Endothelial cell of umbilical vein (primary cell): ENCODE results near the gene CCDC171. TPM values are rescaled to one million over a fixed set of nuclear protein-coding genes. Genes with fewer than 3 reads are reported as not detected.

ENCODE experiments used
- BruUV-seq: library from RNA; stranded (reverse); fragments of 400-500 nt; replicated peaks from 2 replicates; lab custom pipeline; 2021; lab: Mats Ljungman, UMichigan
- CTCF ChIA-PET: fragments of 300-600, 350-600 bp; sonication (Branson Sonifier 250); formaldehyde crosslinking; loops from one replicate; lab custom pipeline; 2021; ENCODE audit warnings: antibody characterized with exemption, inconsistent platforms; lab: Charles Lee
- POLR2A ChIA-PET: fragments of 300-600, 350-600 bp; sonication (Branson Sonifier 250); formaldehyde crosslinking; loops from one replicate; lab custom pipeline; 2021; ENCODE audit warnings: antibody characterized with exemption, inconsistent platforms; lab: Charles Lee
- DNase-seq: peaks from one replicate; pipeline ENCODE4 v3.0.0-alpha.2; 2011; ENCODE audit warnings: low read depth, low spot score
- FAIRE-seq: peaks from 2 replicates; lab custom pipeline; 2011; peaks lifted over from hg19 to GRCh38; lab: Jason Lieb, UNC
- H2AFZ ChIP-seq: 2 replicates; pipeline ENCODE4 v1.6.0; 2012; ENCODE audit warnings: low read depth, low read length, control low read depth, inconsistent platforms
- H3K27ac ChIP-seq: 2 replicates; pipeline ENCODE4 v1.5.1; 2011; ENCODE audit warnings: low read depth, mild to moderate bottlenecking, control low read depth, low read length, moderate library complexity; ENCODE audit not compliant: insufficient read depth
- H3K27me3 ChIP-seq, 2 experiments: 2 replicates each; pipeline versions ENCODE4 v1.6.0 to v1.6.1; 2011; ENCODE audit warnings: low read length in 2 of 2, mixed read lengths in 1 of 2; ENCODE audit not compliant: control insufficient read depth in 2 of 2, insufficient read depth in 2 of 2
- H3K36me3 ChIP-seq, 2 experiments: 2 replicates in 1 of 2; 3 replicates in 1 of 2; pipeline ENCODE4 v1.5.1; 2011; ENCODE audit warnings: low read length in 2 of 2, mild to moderate bottlenecking in 1 of 2, moderate library complexity in 1 of 2; ENCODE audit not compliant: control insufficient read depth in 2 of 2, insufficient read depth in 2 of 2; ENCODE audit errors: extremely low read depth in 1 of 2
- H3K4me1 ChIP-seq: 3 replicates; pipeline ENCODE4 v1.5.1; 2011; ENCODE audit warnings: mild to moderate bottlenecking, low read length; ENCODE audit not compliant: control insufficient read depth, insufficient read depth; ENCODE audit errors: extremely low read depth
- H3K4me2 ChIP-seq: 2 replicates; pipeline ENCODE4 v1.6.1; 2011; ENCODE audit warnings: low read length, control low read depth, mixed read lengths; ENCODE audit not compliant: insufficient read depth
- H3K4me3 ChIP-seq, 3 experiments: fragments of 200-600 bp in 1 of 3; sonication (generic), shearing (Covaris generic) in 1 of 3; replicated peaks in 1 of 3; 2 replicates each; pipeline ENCODE4 v1.5.1; 2011 to 2016; ENCODE audit warnings: control low read depth in 3 of 3, low read length in 3 of 3, mild to moderate bottlenecking in 2 of 3, inconsistent platforms in 1 of 3, low read depth in 1 of 3, moderate library complexity in 1 of 3; ENCODE audit not compliant: insufficient read depth in 1 of 3
- H3K79me2 ChIP-seq: 2 replicates; pipeline ENCODE4 v1.6.0; 2012; ENCODE audit warnings: low read length, inconsistent platforms; ENCODE audit not compliant: control insufficient read depth, insufficient read depth
- H3K9ac ChIP-seq: replicated peaks from 2 replicates; pipeline ENCODE3; 2011; ENCODE audit warnings: low read length, control low read depth; ENCODE audit not compliant: insufficient read depth; ENCODE audit errors: extremely low read depth
- H3K9me1 ChIP-seq: replicated peaks from 3 replicates; pipeline ENCODE4 v1.6.0; 2011; ENCODE audit warnings: mild to moderate bottlenecking, low read length; ENCODE audit not compliant: control insufficient read depth, insufficient read depth; ENCODE audit errors: extremely low read depth
- H3K9me3 ChIP-seq: replicated peaks from 2 replicates; pipeline ENCODE4 v1.5.1; 2012; ENCODE audit warnings: low read length, inconsistent platforms; ENCODE audit not compliant: control insufficient read depth, insufficient read depth
- H4K20me1 ChIP-seq: replicated peaks from 2 replicates; pipeline ENCODE3; 2011; ENCODE audit warnings: mild to moderate bottlenecking, low read length; ENCODE audit not compliant: control insufficient read depth, insufficient read depth; ENCODE audit errors: extremely low read depth
- EZH2 ChIP-seq: IDR thresholded peaks from 2 replicates; pipeline ENCODE4 v1.6.1; 2012; ENCODE audit warnings: borderline replicate concordance, low read depth, mild to moderate bottlenecking, moderate library complexity, low read length, inconsistent platforms; ENCODE audit not compliant: severe bottlenecking
- FOS ChIP-seq: IDR thresholded peaks from 2 replicates; pipeline ENCODE4 v1.6.1; 2011; ENCODE audit warnings: mild to moderate bottlenecking, low read length, moderate library complexity, borderline replicate concordance; ENCODE audit not compliant: insufficient read depth
- GATA2 ChIP-seq: IDR thresholded peaks from 2 replicates; pipeline ENCODE4 v1.7.0; 2011; ENCODE audit warnings: low read depth, mild to moderate bottlenecking, moderate library complexity, mixed read lengths, low read length; ENCODE audit not compliant: insufficient read length, insufficient read depth
- JUN ChIP-seq: IDR thresholded peaks from 2 replicates; pipeline ENCODE4 v1.6.1; 2011; ENCODE audit warnings: borderline replicate concordance, low read depth; ENCODE audit not compliant: insufficient read length, insufficient read depth
- MYC ChIP-seq: IDR thresholded peaks from one replicate; pipeline ENCODE4 v1.6.1; 2011; ENCODE audit warnings: mild to moderate bottlenecking, low read depth, low read length
- POLR2A ChIP-seq: IDR thresholded peaks from 2 replicates; pipeline ENCODE4 v1.6.1; 2012; ENCODE audit warnings: low read depth, mild to moderate bottlenecking, control low read depth, low read length
- POLR2AphosphoS5 ChIP-seq: IDR thresholded peaks from 2 replicates; pipeline ENCODE4 v1.6.1; 2012; ENCODE audit warnings: low read depth, mild to moderate bottlenecking, control low read depth, low read length, moderate library complexity; ENCODE audit not compliant: insufficient read depth
- dilution Hi-C: fragments of 300-500 bp; cut with MboI; formaldehyde crosslinking; loops from one replicate; pipeline ENCODE4 v1.15.0; 2019; ENCODE audit warnings: low sequenced_read_pairs; ENCODE audit not compliant: extremely low pct_ligation_motif_present
- intact Hi-C: fragments of 100-400 bp; cut with micrococcal nuclease; formaldehyde crosslinking; loops from one replicate; pipeline ENCODE4 v1.10.0; 2022
- polyA plus RNA-seq, 4 experiments: library from polyadenylated mRNA; depleted of rRNA in 3 of 4; stranded (reverse) in 3 of 4; unstranded in 1 of 4; fragments of >200 nt; gene quantifications; 2 replicates each; pipeline versions ENCODE4 v1.2.1 to v1.2.3, GENCODE V29; 2011 to 2012; ENCODE audit warnings: missing spikeins in 1 of 4
- total RNA-seq: library from RNA; stranded (reverse); gene quantifications from 2 replicates; pipeline ENCODE4 v1.2.3, GENCODE V29; 2021
- TF ChIP-seq, protein P1 (sequence below), 2 donors: IDR thresholded peaks; 1 replicate in 1 of 2; 2 replicates in 1 of 2; pipeline ENCODE4 v1.5.1; 2011; ENCODE audit warnings: low read length in 2 of 2, mild to moderate bottlenecking in 2 of 2, moderate library complexity in 2 of 2, control low read depth in 1 of 2, inconsistent platforms in 1 of 2, low read depth in 1 of 2; ENCODE audit not compliant: insufficient read depth in 1 of 2; ENCODE audit errors: extremely low read depth in 1 of 2
- TF ChIP-seq, protein P2 (sequence below): IDR thresholded peaks from 2 replicates; pipeline ENCODE4 v1.6.1; 2011; ENCODE audit not compliant: insufficient read depth, insufficient read length

The CCDC171 gene
- total and polyA plus RNA-seq, 2 donors (not counting 3 experiments of a cell fraction or from before 2014, with no cell fraction given), result 0.58 to 1.4 TPM

DNA sequence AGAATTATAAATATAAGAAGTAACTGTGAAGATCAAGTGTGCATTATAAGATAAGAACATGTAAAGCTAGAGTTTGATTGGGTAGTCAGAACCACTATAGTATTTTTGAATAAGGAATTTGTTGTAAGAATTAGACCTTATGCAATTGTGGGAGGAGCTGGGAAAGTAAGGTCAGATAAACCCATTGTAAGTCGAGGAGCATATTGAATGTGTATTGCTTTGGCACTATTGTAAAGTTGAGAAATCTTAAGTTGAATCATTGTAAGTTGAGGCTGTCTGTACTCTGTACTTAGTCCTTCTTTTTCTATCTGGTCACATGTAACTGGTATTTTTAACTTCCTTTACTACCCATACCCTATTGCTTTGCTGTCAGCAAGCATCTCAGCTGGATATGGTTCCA, 158.7 kb downstream of the CCDC171 start:
- no peak for DNase-seq
- CTCF ChIA-PET, result no interaction called here
- H3K36me3 ChIP-seq, result no peaks in the 10 kb centered on the region
- no TSS peak for BruUV-seq
- FAIRE-seq, result no peak
- H4K20me1 ChIP-seq, result no peaks in the 10 kb centered on the region
- no peaks in the 10 kb centered on the region for H3K27me3 ChIP-seq
- POLR2A ChIA-PET, result no interaction called here
- no peaks in the 10 kb centered on the region for H3K9me1 ChIP-seq
- no peak for TF ChIP-seq POLR2A
- no peak for TF ChIP-seq POLR2AphosphoS5
- no peak for TF ChIP-seq FOS
- no peak for TF ChIP-seq GATA2
- TF ChIP-seq, protein P1, sequence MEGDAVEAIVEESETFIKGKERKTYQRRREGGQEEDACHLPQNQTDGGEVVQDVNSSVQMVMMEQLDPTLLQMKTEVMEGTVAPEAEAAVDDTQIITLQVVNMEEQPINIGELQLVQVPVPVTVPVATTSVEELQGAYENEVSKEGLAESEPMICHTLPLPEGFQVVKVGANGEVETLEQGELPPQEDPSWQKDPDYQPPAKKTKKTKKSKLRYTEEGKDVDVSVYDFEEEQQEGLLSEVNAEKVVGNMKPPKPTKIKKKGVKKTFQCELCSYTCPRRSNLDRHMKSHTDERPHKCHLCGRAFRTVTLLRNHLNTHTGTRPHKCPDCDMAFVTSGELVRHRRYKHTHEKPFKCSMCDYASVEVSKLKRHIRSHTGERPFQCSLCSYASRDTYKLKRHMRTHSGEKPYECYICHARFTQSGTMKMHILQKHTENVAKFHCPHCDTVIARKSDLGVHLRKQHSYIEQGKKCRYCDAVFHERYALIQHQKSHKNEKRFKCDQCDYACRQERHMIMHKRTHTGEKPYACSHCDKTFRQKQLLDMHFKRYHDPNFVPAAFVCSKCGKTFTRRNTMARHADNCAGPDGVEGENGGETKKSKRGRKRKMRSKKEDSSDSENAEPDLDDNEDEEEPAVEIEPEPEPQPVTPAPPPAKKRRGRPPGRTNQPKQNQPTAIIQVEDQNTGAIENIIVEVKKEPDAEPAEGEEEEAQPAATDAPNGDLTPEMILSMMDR (IDR thresholded peaks at IDR 0.05; ENCODE audit: extremely low read depth in 1 of 2, insufficient read depth in 1 of 2, low read depth in 1 of 2, low read length in 2 of 2), result no peak
- no peak for TF ChIP-seq EZH2
- TF ChIP-seq MYC, result no peak
- TF ChIP-seq, protein P2, sequence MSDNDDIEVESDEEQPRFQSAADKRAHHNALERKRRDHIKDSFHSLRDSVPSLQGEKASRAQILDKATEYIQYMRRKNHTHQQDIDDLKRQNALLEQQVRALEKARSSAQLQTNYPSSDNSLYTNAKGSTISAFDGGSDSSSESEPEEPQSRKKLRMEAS, result no peak
- no peak for TF ChIP-seq JUN
- intact Hi-C loops, result no loop called here
- no peak overlapping the region for H3K4me2 ChIP-seq
- H3K27ac ChIP-seq, result no peak overlapping the region
- H3K79me2 ChIP-seq, result no peaks in the 10 kb centered on the region
- no peaks in the 10 kb centered on the region for H3K9me3 ChIP-seq
- no peak overlapping the region for H2AFZ ChIP-seq
- dilution Hi-C loops, result no loop called here
- no peak overlapping the region for H3K4me3 ChIP-seq
- H3K4me1 ChIP-seq, result no peaks in the 10 kb centered on the region
- H3K9ac ChIP-seq, result no peak overlapping the region
